Activated T-helper 17 cell treated with anti-CD3 and anti-CD28 coated beads, Interleukin-2, amount 50 U/mL, for 72 hours (primary cell): ENCODE measurements around the gene BCDIN3D. TPM values are rescaled to one million over a fixed set of nuclear protein-coding genes. Genes with fewer than 3 reads are reported as not detected.
A peak's percentile ranks its signal among the peaks of the same experiment; 100 is the strongest.

ENCODE experiments used
- ATAC-seq: fragments of 150-1000 bp; cut with Tn5 transposase; replicated peaks from 2 replicates; pipeline ENCODE4 v1.10.0; 2021; ENCODE audit warnings: mild to moderate bottlenecking, moderate library complexity
- H3K27ac Mint-ChIP-seq: one replicate; pipeline ENCODE4 v1.8.0; 2022; ENCODE audit warnings: mixed read lengths
- H3K27me3 Mint-ChIP-seq: one replicate; pipeline ENCODE4 v1.8.0; 2022; ENCODE audit warnings: mixed read lengths
- H3K36me3 Mint-ChIP-seq: one replicate; pipeline ENCODE4 v1.8.0; 2022; ENCODE audit warnings: low read depth, mild to moderate bottlenecking, mixed read lengths
- H3K4me1 Mint-ChIP-seq: one replicate; pipeline ENCODE4 v1.8.0; 2022; ENCODE audit warnings: mixed read lengths
- H3K4me3 Mint-ChIP-seq: one replicate; pipeline ENCODE4 v1.8.0; 2022; ENCODE audit warnings: mild to moderate bottlenecking, mixed read lengths
- H3K9me3 Mint-ChIP-seq: one replicate; pipeline ENCODE4 v1.8.0; 2022; ENCODE audit warnings: mixed read lengths
- total RNA-seq, 2 donors: library from RNA; stranded (reverse); gene quantifications; one replicate each; pipeline ENCODE4 v1.2.3, GENCODE V29; 2022

BCDIN3D gene
- total RNA-seq, 2 donors from 2014 or later: 3.4 to 5.1 TPM

DNA sequence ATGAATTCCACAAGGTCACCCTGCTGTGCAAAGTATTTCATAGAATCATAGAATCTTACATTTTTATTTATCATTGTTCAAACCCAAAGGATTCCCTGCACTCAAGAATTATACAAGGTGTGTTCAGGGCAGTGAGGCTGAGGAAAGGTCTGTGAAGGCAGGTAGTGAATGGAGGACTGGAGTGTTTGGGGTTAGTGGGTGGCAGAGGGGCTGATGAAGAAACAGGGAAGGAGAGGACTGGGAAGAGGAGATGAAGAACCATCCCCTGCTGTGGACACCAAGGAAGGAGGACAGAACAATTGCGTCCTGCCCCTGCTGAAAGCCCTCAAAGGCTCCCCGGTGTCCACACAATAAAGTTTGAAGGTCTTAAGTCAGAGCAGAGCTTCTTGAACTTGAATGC is 10.8 kb upstream of the BCDIN3D start:
- no peak for ATAC-seq
- H3K27me3 Mint-ChIP-seq: peaks cover 4% of the 10 kb centered on the region
- H3K36me3 Mint-ChIP-seq: no peaks in the 10 kb centered on the region
- no peaks in the 10 kb centered on the region for H3K4me1 Mint-ChIP-seq
- no peak overlapping the region for H3K27ac Mint-ChIP-seq
- H3K4me3 Mint-ChIP-seq: no peak overlapping the region
- H3K9me3 Mint-ChIP-seq: no peaks in the 10 kb centered on the region

DNA sequence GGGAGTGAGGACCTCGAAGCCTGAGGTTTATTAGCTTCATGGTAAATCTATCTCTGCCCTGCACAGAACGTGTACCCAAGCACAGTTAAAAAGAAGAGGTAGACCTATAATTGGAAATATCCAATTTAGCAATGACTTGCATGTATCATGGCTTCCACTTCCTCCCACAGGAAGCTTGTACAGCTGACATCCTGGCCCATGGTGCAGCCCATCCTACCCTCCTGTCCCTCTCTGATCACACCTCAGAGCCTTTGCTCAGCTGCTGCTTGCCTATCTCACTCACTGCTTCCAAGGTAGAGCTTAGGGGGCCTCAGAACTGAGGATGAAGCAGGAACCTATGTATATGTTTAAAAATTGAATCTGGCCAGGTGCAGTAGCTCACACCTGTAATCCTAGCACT is 4.3 kb upstream of the BCDIN3D start:
- Mint-ChIP-seq H3K4me1 (peaks cover 6% of the 10 kb centered on the region), H3K9me3 (peaks cover 7% of the 10 kb centered on the region), H3K4me3 (no peak overlapping the region), H3K27me3 (peaks cover 5% of the 10 kb centered on the region), H3K27ac (peak overlapping the region; percentile 29), H3K36me3 (no peaks in the 10 kb centered on the region)
- no peak for ATAC-seq

DNA sequence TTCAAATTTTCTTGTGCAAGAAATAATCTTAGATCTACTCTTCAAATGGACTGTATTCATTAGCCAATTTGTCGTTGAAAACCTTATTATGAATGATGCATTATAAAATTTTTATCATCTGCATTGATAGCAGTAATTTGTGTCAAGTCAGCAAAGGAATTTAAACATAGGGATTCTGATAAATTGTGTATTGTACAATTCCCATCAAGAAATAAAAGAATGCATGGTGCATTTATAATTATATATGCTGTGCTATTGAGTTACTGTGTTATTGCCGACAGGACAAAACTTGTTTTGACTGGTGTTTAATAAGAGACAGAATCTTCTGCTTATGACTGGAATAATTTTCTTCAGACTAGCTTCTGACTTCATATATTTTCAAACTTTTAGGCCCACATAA is 3.1 kb upstream of the BCDIN3D start:
- peaks cover 5% of the 10 kb centered on the region for H3K27me3 Mint-ChIP-seq
- peaks cover 12% of the 10 kb centered on the region for H3K4me1 Mint-ChIP-seq
- H3K27ac Mint-ChIP-seq: no peak overlapping the region
- no peak for ATAC-seq
- H3K36me3 Mint-ChIP-seq: no peaks in the 10 kb centered on the region
- H3K4me3 Mint-ChIP-seq: no peak overlapping the region
- H3K9me3 Mint-ChIP-seq: peaks cover 7% of the 10 kb centered on the region

DNA sequence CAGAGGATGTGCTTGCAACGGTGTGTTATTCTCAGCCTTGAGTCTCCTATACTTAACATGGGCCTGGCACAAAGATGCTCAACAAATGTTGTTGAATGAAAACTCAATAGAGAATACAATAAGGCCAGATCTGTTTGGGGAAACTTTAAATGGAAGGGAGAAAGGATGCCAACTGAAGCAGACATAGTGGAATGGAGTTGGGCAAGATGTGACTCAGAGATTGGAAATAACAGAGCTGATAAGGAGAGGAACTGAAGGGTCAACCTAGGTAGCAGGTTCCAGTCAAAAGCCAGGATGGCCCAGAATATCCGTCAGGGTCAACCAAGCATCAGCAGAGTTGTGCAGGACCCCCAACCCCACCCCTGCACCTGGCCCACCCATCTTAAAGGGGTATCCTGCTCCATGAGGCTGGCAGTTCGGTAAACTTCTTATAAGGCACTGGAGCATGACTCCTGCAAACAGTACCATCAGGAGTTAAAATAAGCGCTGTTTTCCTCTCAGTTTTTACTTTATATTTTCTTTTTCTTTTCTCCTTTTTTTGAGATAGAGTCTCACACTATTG is 1.1 kb upstream of the BCDIN3D start:
- Mint-ChIP-seq H3K27me3 (peaks cover 4% of the 10 kb centered on the region), H3K27ac (no peak overlapping the region), H3K4me3 (peak overlapping the region; percentile 86), H3K9me3 (peaks cover 7% of the 10 kb centered on the region), H3K4me1 (peaks cover 12% of the 10 kb centered on the region), H3K36me3 (no peaks in the 10 kb centered on the region)
- ATAC-seq: no peak

DNA sequence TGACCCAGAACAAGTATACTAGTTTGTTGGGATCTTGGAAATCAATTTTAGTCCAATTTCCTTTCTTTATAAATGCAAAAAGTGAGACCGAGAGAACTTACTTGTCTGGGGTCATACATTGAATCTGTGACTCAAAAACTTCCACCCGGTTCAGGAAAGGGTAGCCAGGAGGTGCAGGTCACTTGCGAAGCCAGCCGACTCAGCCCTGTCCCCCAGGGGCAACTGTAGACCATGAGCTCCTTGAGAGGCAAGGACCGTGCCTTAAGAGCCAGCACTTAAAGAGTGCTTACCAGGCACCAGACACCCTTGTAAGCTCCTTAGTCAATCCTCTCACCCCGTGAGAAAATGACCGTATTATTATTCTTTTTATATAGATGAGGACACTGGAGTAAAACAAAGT is 505 bp upstream of the BCDIN3D start:
- Mint-ChIP-seq H3K9me3 (peaks cover 7% of the 10 kb centered on the region), H3K36me3 (peaks cover 1% of the 10 kb centered on the region), H3K27me3 (no peaks in the 10 kb centered on the region), H3K4me3 (peak overlapping the region; percentile 86), H3K27ac (peak overlapping the region; percentile 84), H3K4me1 (peaks cover 12% of the 10 kb centered on the region)
- no peak for ATAC-seq

DNA sequence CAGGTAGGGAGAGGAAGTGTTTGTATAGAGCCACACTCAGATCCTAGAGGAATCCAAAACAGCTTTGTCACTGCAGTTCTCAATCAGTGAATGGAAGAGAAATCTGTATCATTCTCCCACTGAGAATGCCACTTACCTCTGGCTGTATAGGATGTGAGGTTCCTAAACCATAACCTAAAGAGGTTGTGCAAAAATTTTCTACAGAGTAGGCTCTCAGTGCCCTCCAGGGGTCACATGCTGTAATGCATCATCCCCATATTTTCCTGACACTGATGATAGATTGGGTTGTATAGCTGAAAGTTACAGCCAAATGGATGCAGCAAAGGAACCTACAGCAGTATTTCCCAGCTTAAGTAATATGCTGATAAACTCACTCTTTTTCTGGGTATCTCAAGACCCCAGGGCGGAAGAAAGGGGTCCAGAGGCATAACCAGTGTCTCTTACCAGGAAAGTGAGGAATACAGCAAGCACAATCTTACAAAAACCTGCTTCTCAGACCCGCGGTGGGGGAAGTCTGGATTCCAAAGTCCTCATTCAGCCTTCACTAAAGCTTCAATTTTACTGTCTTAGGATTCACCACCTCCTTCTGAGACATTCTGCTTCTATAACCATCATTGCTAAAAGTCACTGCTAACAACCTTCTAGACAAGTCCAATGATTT is 3.8 kb downstream of the BCDIN3D start:
- no peak overlapping the region for H3K4me3 Mint-ChIP-seq
- peaks cover 7% of the 10 kb centered on the region for H3K36me3 Mint-ChIP-seq
- H3K27me3 Mint-ChIP-seq: no peaks in the 10 kb centered on the region
- no peaks in the 10 kb centered on the region for H3K9me3 Mint-ChIP-seq
- no peak for ATAC-seq
- H3K4me1 Mint-ChIP-seq: peaks cover 6% of the 10 kb centered on the region
- peak overlapping the region; percentile 15 for H3K27ac Mint-ChIP-seq

DNA sequence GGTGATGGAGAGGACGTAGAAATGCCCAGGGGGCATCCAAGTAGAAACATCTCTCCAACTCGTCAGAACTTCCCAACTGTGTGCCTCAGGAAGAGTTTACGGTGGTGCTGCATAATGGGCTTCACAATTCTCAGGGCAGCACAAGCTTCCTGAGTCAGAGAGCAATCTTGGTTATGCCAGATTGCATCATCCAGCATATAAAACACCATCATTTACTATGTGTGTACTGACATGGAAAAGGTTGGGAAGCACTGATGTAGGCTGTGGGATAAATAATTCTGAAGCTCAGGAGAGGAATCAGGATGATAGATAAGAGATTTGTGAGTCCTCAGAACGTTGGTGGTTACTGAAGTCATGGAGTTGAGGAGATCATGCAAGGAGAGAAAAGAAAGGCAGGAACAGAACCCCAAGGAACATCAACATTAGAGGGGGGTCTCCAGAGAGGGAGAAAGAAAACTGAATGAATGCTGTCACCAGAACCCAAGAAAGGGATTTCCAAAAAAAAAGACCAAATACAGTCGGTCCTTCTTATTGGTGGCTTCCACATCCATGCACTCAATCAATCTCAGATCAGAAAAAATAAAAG is 10.0 kb downstream of the BCDIN3D start:
- no peaks in the 10 kb centered on the region for H3K27me3 Mint-ChIP-seq
- ATAC-seq: no peak
- no peak overlapping the region for H3K27ac Mint-ChIP-seq
- H3K4me1 Mint-ChIP-seq: peaks cover 10% of the 10 kb centered on the region
- H3K9me3 Mint-ChIP-seq: no peaks in the 10 kb centered on the region
- H3K4me3 Mint-ChIP-seq: no peak overlapping the region
- H3K36me3 Mint-ChIP-seq: peaks cover under 1% of the 10 kb centered on the region

DNA sequence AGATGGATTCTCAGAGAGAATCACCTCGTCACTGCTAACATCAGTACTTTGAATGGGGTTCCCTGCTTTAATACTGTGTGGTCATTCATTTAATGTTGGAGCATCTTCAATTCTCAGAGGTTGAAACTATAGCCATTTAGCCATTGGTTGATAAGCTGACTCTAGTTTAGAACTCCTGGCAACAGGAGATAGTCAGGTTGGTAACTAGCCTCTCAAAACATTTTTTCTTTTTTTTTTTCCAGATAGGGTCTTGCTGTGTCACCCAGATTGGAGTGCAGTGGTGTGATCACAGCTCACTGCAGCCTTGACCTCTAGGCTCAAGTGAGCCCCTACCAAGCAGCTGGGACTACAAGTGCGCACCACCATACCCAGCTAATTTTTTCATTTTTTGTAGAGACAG is 11.2 kb downstream of the BCDIN3D start:
- no peaks in the 10 kb centered on the region for H3K36me3 Mint-ChIP-seq
- peaks cover 11% of the 10 kb centered on the region for H3K4me1 Mint-ChIP-seq
- no peaks in the 10 kb centered on the region for H3K9me3 Mint-ChIP-seq
- no peaks in the 10 kb centered on the region for H3K27me3 Mint-ChIP-seq
- H3K4me3 Mint-ChIP-seq: no peak overlapping the region
- H3K27ac Mint-ChIP-seq: no peak overlapping the region
- ATAC-seq: no peak

DNA sequence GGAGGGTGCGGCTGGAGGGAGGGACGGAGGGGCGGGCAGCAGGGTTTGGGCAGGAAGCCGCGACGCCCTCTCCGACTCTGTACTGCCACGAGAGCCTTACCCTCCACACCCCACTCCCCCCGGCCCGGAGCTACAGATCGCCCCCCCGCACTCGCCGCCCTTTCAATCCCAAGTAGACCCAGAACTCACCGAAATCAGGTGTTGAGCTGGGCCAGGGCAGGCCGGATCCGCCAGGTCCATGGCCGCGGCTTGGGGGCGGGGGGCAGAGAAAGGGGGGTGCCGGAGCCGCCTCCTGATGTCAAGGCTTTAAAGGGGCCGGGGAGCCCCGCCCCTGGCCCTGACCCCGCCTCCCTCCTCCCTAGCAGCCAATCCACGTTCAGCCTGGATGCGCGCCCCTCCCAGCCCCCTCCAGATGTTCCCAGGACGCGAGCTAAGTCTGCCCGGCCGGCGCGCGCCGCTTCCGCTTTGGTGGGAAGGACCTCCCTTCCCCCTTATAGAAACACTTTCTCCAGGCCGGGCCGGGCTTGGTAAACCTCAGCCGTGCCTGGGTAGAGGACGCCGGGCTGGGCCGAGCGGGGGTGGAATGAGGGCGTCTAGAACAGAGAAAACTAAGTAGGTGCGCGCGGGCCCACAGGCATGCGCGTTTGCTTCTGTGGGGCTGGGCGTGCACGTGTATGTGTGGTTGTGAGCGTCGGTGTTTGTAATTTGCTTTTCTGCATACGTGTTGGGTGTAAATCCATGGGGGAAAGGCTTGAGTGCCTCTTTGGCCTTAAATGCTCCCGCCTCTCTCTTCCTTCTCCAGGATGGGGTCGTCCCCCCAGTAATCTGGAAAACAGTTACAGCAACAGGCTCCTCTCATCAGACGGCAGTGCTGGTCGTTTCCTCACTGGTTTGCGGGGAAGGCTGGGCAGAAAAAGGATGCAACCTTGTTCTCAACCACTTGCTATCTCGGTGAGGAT is 14.5 kb downstream of the BCDIN3D start, which contains the start of gene NCKAP5L:
TSS of gene NCKAP5L (minus strand) at position 281 of the 959 bp plus-strand sequence. CDS start 24,369 bp downstream, outside the sequence.
- peak within 1 kb of the TSS; percentile 86 for H3K27ac Mint-ChIP-seq
- H3K27me3 Mint-ChIP-seq: no peaks in the 10 kb centered on the region
- H3K36me3 Mint-ChIP-seq: no peaks in the 10 kb centered on the region
- peaks cover 15% of the 10 kb centered on the region for H3K4me1 Mint-ChIP-seq
- H3K9me3 Mint-ChIP-seq: no peaks in the 10 kb centered on the region
- peak; percentile 99 for ATAC-seq
- H3K4me3 Mint-ChIP-seq: peak within 1 kb of the TSS; percentile 87

DNA sequence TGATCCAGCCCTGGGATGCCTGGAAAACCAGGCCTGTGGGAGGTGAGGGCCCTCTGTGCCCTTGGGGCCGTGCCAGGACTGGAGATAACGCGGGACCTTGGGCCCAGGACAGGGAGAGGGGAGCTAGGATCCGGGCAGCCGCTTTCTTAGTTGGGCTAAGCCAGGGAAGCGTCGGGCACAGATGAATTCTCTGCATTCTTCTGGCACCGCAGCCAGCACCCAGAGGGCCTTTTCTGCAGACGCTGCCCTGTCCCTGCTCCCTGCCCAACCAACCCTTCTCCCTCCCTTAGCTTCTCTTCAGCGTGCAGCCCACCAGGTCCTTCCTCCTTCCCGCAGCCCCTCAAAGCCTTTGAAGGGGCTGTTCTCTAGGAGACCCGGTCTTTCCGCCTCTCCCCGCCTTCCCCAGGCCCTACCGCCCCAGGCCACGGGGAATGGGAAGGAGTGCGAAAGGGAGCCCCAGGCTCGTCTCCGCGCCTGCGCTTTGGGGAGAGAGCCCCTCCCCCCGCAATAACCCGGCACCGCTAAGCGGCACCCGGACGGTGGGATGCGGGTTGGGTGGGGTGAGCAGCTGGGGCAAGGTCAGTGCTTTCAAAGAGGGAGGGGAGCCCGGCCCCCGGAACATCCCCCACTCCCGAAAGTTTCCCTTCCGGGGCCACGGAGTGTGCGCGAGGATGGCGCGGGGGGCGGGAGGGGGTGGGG is 15.4 kb downstream of the BCDIN3D start:
- H3K36me3 Mint-ChIP-seq: no peaks in the 10 kb centered on the region
- H3K9me3 Mint-ChIP-seq: no peaks in the 10 kb centered on the region
- H3K4me1 Mint-ChIP-seq: peaks cover 15% of the 10 kb centered on the region
- ATAC-seq: no peak
- H3K27ac Mint-ChIP-seq: no peak overlapping the region
- no peaks in the 10 kb centered on the region for H3K27me3 Mint-ChIP-seq
- peak overlapping the region; percentile 87 for H3K4me3 Mint-ChIP-seq

DNA sequence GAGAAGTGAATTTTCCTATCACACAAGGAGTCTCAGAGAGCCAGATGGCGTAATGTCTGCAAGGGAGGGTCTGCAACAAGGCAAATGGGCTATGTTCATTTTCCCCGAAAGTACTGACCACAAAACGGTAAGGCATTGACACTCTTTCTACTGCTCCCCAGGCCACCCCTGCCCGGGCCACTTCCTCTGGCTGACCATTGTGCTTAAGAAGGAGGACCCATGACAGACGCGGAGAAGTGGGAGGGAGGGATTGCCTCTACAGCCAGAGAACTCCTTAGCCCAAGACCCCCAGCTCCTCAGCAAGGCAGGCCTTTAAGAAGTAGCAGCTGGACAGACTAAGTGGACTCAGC is 15.9 kb downstream of the BCDIN3D start:
- no peak overlapping the region for H3K27ac Mint-ChIP-seq
- no peaks in the 10 kb centered on the region for H3K27me3 Mint-ChIP-seq
- peaks cover 15% of the 10 kb centered on the region for H3K4me1 Mint-ChIP-seq
- no peaks in the 10 kb centered on the region for H3K9me3 Mint-ChIP-seq
- no peak for ATAC-seq
- H3K36me3 Mint-ChIP-seq: no peaks in the 10 kb centered on the region
- H3K4me3 Mint-ChIP-seq: peak overlapping the region; percentile 87

DNA sequence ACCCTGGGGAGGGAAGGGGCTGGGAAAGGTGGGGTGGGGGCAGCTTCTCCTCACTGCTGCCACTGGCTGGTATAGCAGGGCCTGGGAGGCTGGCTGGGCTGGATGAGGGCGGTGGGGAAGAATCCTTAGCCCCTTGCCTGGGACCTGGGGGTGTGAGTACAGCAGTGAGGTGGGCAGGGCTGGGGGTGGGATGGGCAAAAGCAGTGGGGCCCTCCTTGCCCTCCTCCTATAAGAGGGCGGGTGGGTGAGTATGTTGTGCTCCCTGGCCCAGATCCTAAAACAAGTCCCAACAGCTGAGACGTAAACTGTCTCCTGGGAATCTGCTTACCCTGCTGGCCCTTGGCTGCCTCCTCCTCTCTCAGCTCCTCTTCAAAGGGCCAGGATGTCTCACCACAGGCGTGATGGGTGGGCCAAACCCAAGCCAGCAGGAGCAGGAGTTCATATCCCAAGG is 16.9 kb downstream of the BCDIN3D start:
- H3K27me3 Mint-ChIP-seq: no peaks in the 10 kb centered on the region
- ATAC-seq: no peak
- H3K27ac Mint-ChIP-seq: no peak overlapping the region
- no peak overlapping the region for H3K4me3 Mint-ChIP-seq
- H3K36me3 Mint-ChIP-seq: no peaks in the 10 kb centered on the region
- no peaks in the 10 kb centered on the region for H3K9me3 Mint-ChIP-seq
- H3K4me1 Mint-ChIP-seq: peaks cover 17% of the 10 kb centered on the region

DNA sequence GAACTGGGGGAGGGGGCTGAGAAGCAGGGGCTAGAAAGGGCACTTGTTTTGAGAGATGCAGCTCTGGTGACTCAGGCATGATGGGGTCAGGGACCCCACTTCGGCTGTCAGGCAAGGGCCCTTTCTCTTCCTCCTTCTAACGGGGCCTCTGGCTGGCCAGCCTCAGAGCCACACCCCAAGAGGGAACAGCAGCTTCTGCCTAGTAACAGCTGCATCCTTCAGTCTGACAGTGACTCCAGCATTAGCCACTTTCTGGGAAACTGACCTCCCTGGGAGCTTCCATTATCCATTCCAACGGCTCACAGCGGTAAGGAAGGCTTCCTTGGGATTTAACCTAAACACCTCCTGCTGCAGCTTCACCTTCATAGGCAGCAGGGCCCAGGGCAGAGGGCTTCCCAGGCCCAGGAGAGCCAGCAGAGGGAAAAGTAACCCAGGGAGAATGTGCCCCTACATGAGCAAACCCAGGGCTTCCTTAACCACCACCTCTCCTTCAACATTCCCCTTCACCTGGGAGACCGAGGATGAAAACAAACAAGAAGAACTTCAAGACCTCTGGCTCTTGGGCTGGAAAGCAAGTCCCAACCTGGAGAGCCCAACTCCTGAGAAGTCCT is 17.4 kb downstream of the BCDIN3D start:
- Mint-ChIP-seq H3K9me3 (no peaks in the 10 kb centered on the region), H3K27me3 (no peaks in the 10 kb centered on the region), H3K4me3 (no peak overlapping the region), H3K4me1 (peaks cover 20% of the 10 kb centered on the region), H3K36me3 (no peaks in the 10 kb centered on the region), H3K27ac (peak overlapping the region; percentile 11)
- no peak for ATAC-seq
